H9 (cell line): ENCODE measurements around the gene OOSP4A. TPM values are rescaled to one million over a fixed set of nuclear protein-coding genes. Genes with fewer than 3 reads are reported as not detected.

Experiments
- DNase-seq: peaks from one replicate; pipeline ENCODE4 v3.0.0-alpha.2; 2017
- H2AFZ ChIP-seq: one replicate; pipeline ENCODE4 v1.6.1; 2013; ENCODE audit warnings: mild to moderate bottlenecking, low read length, control low read depth, moderate library complexity
- H2AK5ac ChIP-seq: 2 replicates; pipeline ENCODE4 v1.6.1; 2013; ENCODE audit warnings: low read length, control low read depth, mixed read lengths; ENCODE audit not compliant: insufficient read length
- H2BK120ac ChIP-seq: one replicate; pipeline ENCODE4 v1.6.1; 2013; ENCODE audit warnings: low read depth, mild to moderate bottlenecking, low read length, control low read depth, inconsistent platforms; ENCODE audit not compliant: poor library complexity, severe bottlenecking
- H2BK12ac ChIP-seq: 2 replicates; pipeline ENCODE4 v1.6.1; 2013; ENCODE audit warnings: low read length, control low read depth, mixed read lengths, low read depth; ENCODE audit not compliant: insufficient read length
- H2BK15ac ChIP-seq: 2 replicates; pipeline ENCODE4 v1.6.1; 2013; ENCODE audit warnings: low read depth, low read length, control low read depth
- H2BK20ac ChIP-seq: one replicate; pipeline ENCODE4 v1.6.1; 2013; ENCODE audit warnings: low read depth, mild to moderate bottlenecking, low read length, control low read depth, inconsistent platforms; ENCODE audit not compliant: poor library complexity, severe bottlenecking
- H2BK5ac ChIP-seq: 2 replicates; pipeline ENCODE4 v1.6.1; 2013; ENCODE audit warnings: low read length, control low read depth, mixed read lengths; ENCODE audit not compliant: insufficient read length
- H3K14ac ChIP-seq: 2 replicates; pipeline ENCODE4 v1.6.1; 2013; ENCODE audit warnings: low read length, control low read depth; ENCODE audit not compliant: insufficient read depth
- H3K18ac ChIP-seq: 2 replicates; pipeline ENCODE4 v1.6.1; 2013; ENCODE audit warnings: low read depth, mild to moderate bottlenecking, mixed read lengths, low read length, control low read depth; ENCODE audit not compliant: insufficient read length
- H3K23ac ChIP-seq: 2 replicates; pipeline ENCODE4 v1.6.1; 2013; ENCODE audit warnings: low read length, control low read depth, mixed read lengths, low read depth; ENCODE audit not compliant: insufficient read length
- H3K23me2 ChIP-seq: 2 replicates; pipeline ENCODE4 v1.6.1; 2013; ENCODE audit warnings: low read depth, mild to moderate bottlenecking, mixed read lengths, low read length, control low read depth; ENCODE audit not compliant: insufficient read length, poor library complexity, severe bottlenecking
- H3K27ac ChIP-seq: 2 replicates; pipeline ENCODE4 v1.5.1; 2013; ENCODE audit warnings: low read length, control low read depth, mixed read lengths, low read depth; ENCODE audit not compliant: insufficient read length
- H3K27me3 ChIP-seq: 2 replicates; pipeline ENCODE4 v1.6.1; 2013; ENCODE audit warnings: low read length, control low read depth, inconsistent platforms; ENCODE audit not compliant: insufficient read depth
- H3K4ac ChIP-seq: 2 replicates; pipeline ENCODE4 v1.6.1; 2013; ENCODE audit warnings: low read depth, mild to moderate bottlenecking, control low read depth, inconsistent platforms, low read length, moderate library complexity
- H3K4me1 ChIP-seq: 2 replicates; pipeline ENCODE4 v1.6.1; 2013; ENCODE audit warnings: low read length, control low read depth, inconsistent platforms; ENCODE audit not compliant: insufficient read depth
- H3K4me2 ChIP-seq: 2 replicates; pipeline ENCODE4 v1.6.1; 2013; ENCODE audit warnings: low read length, control low read depth, mixed read lengths; ENCODE audit not compliant: insufficient read length, insufficient read depth
- H3K56ac ChIP-seq: 2 replicates; pipeline ENCODE4 v1.6.1; 2013; ENCODE audit warnings: low read depth, mild to moderate bottlenecking, mixed read lengths, low read length, control low read depth; ENCODE audit not compliant: insufficient read length
- H3K79me1 ChIP-seq: 2 replicates; pipeline ENCODE4 v1.6.1; 2013; ENCODE audit warnings: low read depth, mild to moderate bottlenecking, moderate library complexity, low read length, control low read depth, inconsistent platforms; ENCODE audit not compliant: insufficient read depth, poor library complexity, severe bottlenecking
- H3K79me2 ChIP-seq: 2 replicates; pipeline ENCODE4 v1.6.1; 2013; ENCODE audit warnings: low read length, control low read depth, inconsistent platforms; ENCODE audit not compliant: insufficient read depth
- H3K9ac ChIP-seq: 2 replicates; pipeline ENCODE4 v1.6.1; 2013; ENCODE audit warnings: low read length, control low read depth, mixed read lengths; ENCODE audit not compliant: insufficient read length; ENCODE audit errors: extremely low read depth
- H3K9me3 ChIP-seq: one replicate; pipeline ENCODE4 v1.6.1; 2013; ENCODE audit warnings: low read depth, low read length, inconsistent platforms; ENCODE audit not compliant: control insufficient read depth
- H3T11ph ChIP-seq: one replicate; pipeline ENCODE4 v1.6.1; 2013; ENCODE audit warnings: mild to moderate bottlenecking, low read length, control low read depth, inconsistent platforms
- H4K20me1 ChIP-seq: one replicate; pipeline ENCODE4 v1.6.1; 2013; ENCODE audit not compliant: control insufficient read depth, insufficient read length, insufficient read depth
- H4K5ac ChIP-seq: 2 replicates; pipeline ENCODE4 v1.6.1; 2013; ENCODE audit warnings: low read depth, mild to moderate bottlenecking, mixed read lengths, low read length, control low read depth; ENCODE audit not compliant: insufficient read length
- H4K8ac ChIP-seq: replicated peaks from 2 replicates; pipeline ENCODE4 v1.6.1; 2013; ENCODE audit warnings: low read length, control low read depth, mixed read lengths, low read depth; ENCODE audit not compliant: insufficient read length
- H4K91ac ChIP-seq: 2 replicates; pipeline ENCODE4 v1.6.1; 2013; ENCODE audit warnings: low read depth, mild to moderate bottlenecking, moderate library complexity, mixed read lengths, low read length, control low read depth; ENCODE audit not compliant: insufficient read length
- H3K27ac Mint-ChIP-seq, 3 experiments: 2 replicates in 2 of 3; 3 replicates in 1 of 3; pipeline ENCODE4 v1.8.0; 2020 to 2021; ENCODE audit warnings: mixed read lengths in 3 of 3, mild to moderate bottlenecking in 1 of 3, moderate library complexity in 1 of 3
- H3K27me3 Mint-ChIP-seq: 2 replicates; pipeline ENCODE4 v1.8.0; 2021; ENCODE audit warnings: low read depth, mild to moderate bottlenecking, moderate library complexity, mixed read lengths
- H3K36me3 Mint-ChIP-seq, 3 experiments: 2 replicates in 2 of 3; 3 replicates in 1 of 3; pipeline ENCODE4 v1.8.0; 2020 to 2021; ENCODE audit warnings: low read depth in 3 of 3, mixed read lengths in 3 of 3; ENCODE audit not compliant: insufficient read depth in 1 of 3
- H3K4me1 Mint-ChIP-seq, 2 experiments: 2 replicates each; pipeline ENCODE4 v1.8.0; 2020; ENCODE audit warnings: mixed read lengths in 2 of 2
- H3K4me3 Mint-ChIP-seq, 2 experiments: 2 replicates in 1 of 2; 3 replicates in 1 of 2; pipeline ENCODE4 v1.8.0; 2020 to 2021; ENCODE audit warnings: mild to moderate bottlenecking in 2 of 2, mixed read lengths in 2 of 2, moderate library complexity in 1 of 2
- H3K9me3 Mint-ChIP-seq, 2 experiments: 2 replicates in 1 of 2; 3 replicates in 1 of 2; pipeline ENCODE4 v1.8.0; 2020; ENCODE audit warnings: mild to moderate bottlenecking in 2 of 2, mixed read lengths in 2 of 2, moderate library complexity in 1 of 2
- CTCF ChIP-seq: fragments of 200-600 bp; sonication (generic); conservative IDR thresholded peaks from 3 replicates; pipeline ENCODE4 v1.8.0; 2021; ENCODE audit warnings: antibody characterized with exemption, mild to moderate bottlenecking
- WGBS: extraction: QIAGEN DNeasy Blood & Tissue Kit; methylation state at CpG from one replicate; pipeline ENCODE4 v1.1.7; 2013; ENCODE audit warnings: missing lambda C conversion rate, low lambda C conversion rate, mixed read lengths; ENCODE audit not compliant: insufficient read length; ENCODE audit errors: extremely low coverage; 5-methylcytosine and 5-hydroxymethylcytosine counted together
- total RNA-seq: library from RNA; stranded (reverse); gene quantifications from 2 replicates; pipeline ENCODE4 v1.2.1, GENCODE V29; 2021

OOSP4A gene
- total RNA-seq, 1 experiment from 2014 or later: not detected

GRCh38 chr11:59957094-59957493 is 6.7 kb upstream of the OOSP4A start:
- H2BK5ac ChIP-seq: no peak overlapping the region
- no peak overlapping the region for H3K4ac ChIP-seq
- no peak overlapping the region for H3K9ac ChIP-seq
- H2BK120ac ChIP-seq: no peak overlapping the region
- no peak overlapping the region for H3T11ph ChIP-seq
- H2BK20ac ChIP-seq: no peak overlapping the region
- no peak overlapping the region for H4K5ac ChIP-seq
- H3K23ac ChIP-seq: no peak overlapping the region
- H2AFZ ChIP-seq: no peak overlapping the region
- H3K79me1 ChIP-seq: no peaks in the 10 kb centered on the region
- no peak overlapping the region for H3K27ac ChIP-seq
- no peaks in the 10 kb centered on the region for H4K20me1 ChIP-seq
- no peak overlapping the region for H4K91ac ChIP-seq
- H3K27me3 ChIP-seq: no peaks in the 10 kb centered on the region
- H3K4me1 ChIP-seq: no peaks in the 10 kb centered on the region
- no peak overlapping the region for H3K4me2 ChIP-seq
- no peak overlapping the region for H3K27ac Mint-ChIP-seq
- H3K4me1 Mint-ChIP-seq: no peaks in the 10 kb centered on the region
- no peak overlapping the region for H2BK15ac ChIP-seq
- H2AK5ac ChIP-seq: no peak overlapping the region
- H2BK12ac ChIP-seq: no peak overlapping the region
- H4K8ac ChIP-seq: no peak overlapping the region
- no peaks in the 10 kb centered on the region for H3K9me3 ChIP-seq
- WGBS: no CpG with 5 or more reads among the region's 4 CpGs
- no peak overlapping the region for H3K4me3 Mint-ChIP-seq
- no peaks in the 10 kb centered on the region for H3K36me3 Mint-ChIP-seq
- DNase-seq: no peak
- H3K14ac ChIP-seq: no peak overlapping the region
- no peaks in the 10 kb centered on the region for H3K27me3 Mint-ChIP-seq
- no peaks in the 10 kb centered on the region for H3K23me2 ChIP-seq
- no peak overlapping the region for H3K18ac ChIP-seq
- no peak for TF ChIP-seq CTCF
- H3K9me3 Mint-ChIP-seq: no peaks in the 10 kb centered on the region
- H3K79me2 ChIP-seq: no peaks in the 10 kb centered on the region
- no peak overlapping the region for H3K56ac ChIP-seq
